Dedifferentiated amniotic fluid mesenchymal stem cell (primary cell): Measurements from ENCODE around the gene MAP1B.

Experiments
- DNase-seq: peaks from one replicate; pipeline ENCODE4 v3.0.0-alpha.2; 2016; ENCODE audit errors: extremely low spot score

Gene MAP1B

GRCh38 chr5:72133212-72133990 lies 26.1 kb downstream of the MAP1B start:
- no peak for DNase-seq

- no peak for DNase-seq
Observed at GRCh38 chr5:72134226-72134899, 27.1 kb downstream of the MAP1B start.

GRCh38 chr5:72137826-72138409 lies 30.6 kb downstream of the MAP1B start:
- no peak for DNase-seq

GRCh38 chr5:72138943-72139521 lies 31.8 kb downstream of the MAP1B start:
- peak; percentile 96 for DNase-seq

GRCh38 chr5:72140711-72141110 lies 33.4 kb downstream of the MAP1B start:
- DNase-seq, result no peak

- peak; percentile 96 for DNase-seq
Observed at GRCh38 chr5:72141440-72142355, 34.4 kb downstream of the MAP1B start.

- DNase-seq, result no peak
Observed at GRCh38 chr5:72144762-72145161, 37.5 kb downstream of the MAP1B start.

- no peak for DNase-seq
Observed at GRCh38 chr5:72145348-72145747, 38.1 kb downstream of the MAP1B start.

- no peak for DNase-seq
Observed at GRCh38 chr5:72146056-72146455, 38.8 kb downstream of the MAP1B start.

- DNase-seq, result no peak
Observed at GRCh38 chr5:72147569-72147968, 40.3 kb downstream of the MAP1B start.

- no peak for DNase-seq
Observed at GRCh38 chr5:72149742-72150141, 42.5 kb downstream of the MAP1B start.

GRCh38 chr5:72151169-72151568 lies 43.9 kb downstream of the MAP1B start:
- DNase-seq, result no peak

- no peak for DNase-seq
Observed at GRCh38 chr5:72151646-72152045, 44.4 kb downstream of the MAP1B start.

- DNase-seq, result no peak
Observed at GRCh38 chr5:72152545-72152944, 45.3 kb downstream of the MAP1B start.

GRCh38 chr5:72153551-72153950 lies 46.3 kb downstream of the MAP1B start:
- DNase-seq, result no peak

- no peak for DNase-seq
Observed at GRCh38 chr5:72154076-72154756, 46.9 kb downstream of the MAP1B start.

- peak; percentile 66 for DNase-seq
Observed at GRCh38 chr5:72156946-72157624, 49.8 kb downstream of the MAP1B start.

- DNase-seq, result no peak
Observed at GRCh38 chr5:72157625-72157962, 50.3 kb downstream of the MAP1B start.

GRCh38 chr5:72159501-72159911 lies 52.2 kb downstream of the MAP1B start:
- DNase-seq, result no peak

- DNase-seq, result peak; percentile 57
Observed at GRCh38 chr5:72160329-72160728, 53.1 kb downstream of the MAP1B start.
